GM21529 (cell line): ENCODE measurements around the gene WDR46.

Source experiments
- ATAC-seq: cut with Tn5 transposase; IDR thresholded peaks from one replicate; pipeline ENCODE4 v1.9.1; 2021; ENCODE audit not compliant: unreplicated experiment

WDR46 gene

GRCh38 chr6:33288921-33289783 is at the start of gene WDR46, which contains the start of gene PFDN6:
TSS of gene WDR46 (minus strand) at chr6:33289239. CDS start at chr6:33289170, 69 bp downstream.
TSS of gene PFDN6 (plus strand) at chr6:33289601. CDS start at chr6:33289857, 256 bp downstream.
- peak; percentile 84 for ATAC-seq

GRCh38 chr6:33336495-33336894 is 47.5 kb upstream of the WDR46 start:
- no peak for ATAC-seq

GRCh38 chr6:33335916-33336315 is 46.9 kb upstream of the WDR46 start:
- ATAC-seq, result no peak

- no peak for ATAC-seq
Observed at GRCh38 chr6:33333666-33334065, 44.6 kb upstream of the WDR46 start.

GRCh38 chr6:33330736-33331135 is 41.7 kb upstream of the WDR46 start:
- ATAC-seq, result no peak

DNA sequence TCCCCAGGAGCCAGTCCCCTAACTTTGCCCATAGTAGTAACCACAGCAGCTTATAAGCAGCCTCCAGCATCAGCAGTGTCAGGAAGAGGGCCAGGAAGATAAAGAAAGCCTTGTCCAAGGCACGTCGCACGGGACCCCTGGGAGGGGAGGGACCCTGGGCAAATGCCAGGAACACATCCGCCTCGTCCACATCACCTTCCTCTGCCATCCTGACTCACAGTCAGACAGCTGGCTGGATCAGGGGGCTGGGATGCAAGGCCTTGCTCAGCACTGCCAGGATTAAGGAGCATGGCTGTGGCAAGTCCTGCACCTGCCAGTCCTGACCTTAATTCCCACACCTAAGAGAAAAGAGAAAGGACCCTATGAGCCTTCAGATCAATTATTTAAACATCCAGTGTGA is 40.0 kb upstream of the WDR46 start:
- no peak for ATAC-seq

DNA sequence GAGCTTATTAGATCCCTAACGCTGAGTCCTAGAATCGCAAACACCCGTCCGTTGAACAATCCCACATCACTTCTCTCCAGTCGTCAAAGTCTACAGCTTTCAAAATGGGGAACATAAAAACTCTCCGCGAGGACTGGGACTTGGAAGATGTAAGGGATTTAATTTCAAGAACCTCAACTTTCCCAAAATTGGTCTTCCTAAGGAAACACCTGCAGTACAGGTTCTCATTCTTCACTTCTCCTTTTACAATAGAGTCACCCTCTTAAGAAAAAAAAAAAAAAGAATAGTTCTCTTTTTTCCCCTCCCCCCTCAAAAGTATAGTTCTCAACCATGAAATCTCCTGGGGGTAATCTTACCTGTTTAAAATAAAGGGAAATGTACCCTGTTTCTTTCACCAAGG is 35.1 kb upstream of the WDR46 start:
- ATAC-seq, result no peak

DNA sequence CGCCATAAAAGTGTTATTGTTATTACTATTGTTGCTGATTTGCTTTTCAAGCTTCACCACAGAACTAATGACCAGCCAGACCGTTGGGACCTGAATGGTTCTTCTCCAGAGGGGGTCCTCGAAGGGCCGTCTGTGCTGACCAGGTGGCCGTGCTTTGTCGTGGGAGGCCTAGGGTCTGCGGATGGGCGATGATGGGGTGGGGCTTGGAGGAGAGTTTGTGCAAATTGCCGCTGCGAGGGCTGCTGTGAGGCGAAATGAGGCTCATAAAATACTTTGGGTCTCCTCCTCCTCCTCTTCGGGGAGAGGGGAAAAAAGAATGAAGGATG is 34.5 kb upstream of the WDR46 start:
- ATAC-seq, result peak; percentile 10

GRCh38 chr6:33321227-33321626 is 32.2 kb upstream of the WDR46 start:
- no peak for ATAC-seq

GRCh38 chr6:33320315-33321181 is 31.5 kb upstream of the WDR46 start:
- ATAC-seq, result no peak

- ATAC-seq, result no peak
Observed at GRCh38 chr6:33319939-33320314, 30.9 kb upstream of the WDR46 start.

- no peak for ATAC-seq
Observed at GRCh38 chr6:33318426-33319073, 29.5 kb upstream of the WDR46 start.

DNA sequence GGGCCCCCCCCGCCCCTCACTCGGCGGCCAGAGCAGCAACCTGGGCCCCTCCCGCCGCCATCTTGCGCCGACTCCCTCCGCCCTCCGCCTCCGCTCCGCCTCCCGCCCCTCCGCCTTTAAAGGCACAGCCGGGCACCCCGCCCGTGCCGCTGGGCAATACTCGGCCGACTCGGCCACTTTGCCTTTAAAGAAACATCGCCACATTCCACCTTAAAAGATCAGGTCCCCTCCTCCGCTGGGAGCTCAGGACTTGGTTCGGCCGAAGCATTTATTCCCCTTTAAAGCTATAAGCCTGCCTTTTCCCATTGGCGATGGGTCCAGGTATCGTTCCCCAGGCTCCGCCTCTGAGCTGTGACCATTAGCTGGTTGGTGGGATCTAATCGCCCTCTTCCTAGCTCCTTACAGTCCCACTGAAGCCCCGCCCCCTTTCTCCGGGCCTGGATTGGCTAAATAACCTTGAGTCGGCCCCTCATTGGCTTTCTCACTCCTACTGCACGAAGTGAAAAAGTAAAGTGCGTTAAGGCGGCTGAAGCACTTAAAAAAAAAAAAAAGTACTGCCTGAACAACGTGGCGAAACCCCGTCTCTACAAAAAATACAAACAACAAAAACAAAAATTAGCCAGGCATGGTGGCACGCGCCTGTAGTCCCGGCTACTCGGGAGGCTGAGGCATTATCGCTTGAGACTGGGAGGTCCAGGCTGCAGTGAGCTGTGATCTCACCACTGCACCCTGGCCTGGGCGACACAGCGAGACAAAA is 28.8 kb upstream of the WDR46 start, which contains the start of gene ZBTB22:
ZBTB22 (minus strand) TSS at position 76 of the 757 bp plus-strand sequence. CDS start 828 bp downstream, outside the sequence.
- ATAC-seq, result peak; percentile 46

DNA sequence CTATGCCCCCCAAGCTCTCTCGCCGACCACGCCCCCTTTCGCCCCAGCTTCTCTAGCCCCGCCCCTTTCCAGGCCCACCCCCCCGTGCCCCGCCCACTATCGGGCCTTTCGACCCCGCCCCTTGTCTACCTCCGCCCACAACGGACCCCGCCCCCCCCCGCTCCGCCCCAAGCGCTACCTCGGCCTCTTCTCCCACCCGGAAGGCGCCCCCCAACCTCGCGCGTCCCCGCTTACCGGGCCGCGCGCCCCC is 28.3 kb upstream of the WDR46 start:
- no peak for ATAC-seq

- no peak for ATAC-seq
Observed at GRCh38 chr6:33316603-33317418, 27.8 kb upstream of the WDR46 start.

DNA sequence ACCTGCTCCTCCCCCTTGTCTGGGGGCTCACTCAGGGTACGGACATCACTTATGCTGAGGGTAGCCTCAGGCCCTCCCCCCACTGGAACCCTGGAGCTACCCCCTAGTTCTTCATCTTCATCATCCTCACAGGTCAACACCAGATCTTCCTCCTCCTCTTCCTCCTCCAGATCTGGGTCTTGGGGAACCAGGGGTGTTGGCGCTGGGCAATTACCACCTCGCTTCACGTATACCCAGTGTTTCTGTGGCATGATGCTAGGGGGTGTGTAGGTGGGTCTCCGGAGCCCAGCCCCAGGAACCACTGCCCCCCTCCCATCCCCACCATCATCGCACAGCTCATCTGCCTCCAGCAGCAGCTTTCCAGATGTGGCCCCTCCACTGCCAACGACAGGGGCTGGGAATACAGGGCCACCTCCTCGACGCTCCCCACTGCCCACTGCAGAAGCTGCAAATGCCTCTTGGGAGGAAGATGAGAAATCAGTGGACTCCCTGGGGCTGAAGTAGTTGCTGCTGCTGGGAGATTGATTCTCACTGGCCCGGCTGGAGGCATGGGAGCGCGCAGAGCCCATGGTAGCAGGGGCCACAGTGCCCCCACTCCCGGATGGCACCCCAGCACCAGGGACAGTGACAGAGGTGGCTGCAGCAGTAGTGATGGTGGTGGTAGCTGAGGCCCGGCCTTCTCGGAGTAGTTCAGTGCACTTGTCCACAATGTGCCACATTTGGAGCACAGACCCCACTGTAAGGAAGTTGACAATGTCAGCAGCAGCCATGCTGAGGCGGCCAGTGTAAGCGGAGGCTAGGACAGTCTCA is 27.0 kb upstream of the WDR46 start:
- no peak for ATAC-seq

GRCh38 chr6:33314943-33315792 is 26.1 kb upstream of the WDR46 start:
- ATAC-seq, result no peak

DNA sequence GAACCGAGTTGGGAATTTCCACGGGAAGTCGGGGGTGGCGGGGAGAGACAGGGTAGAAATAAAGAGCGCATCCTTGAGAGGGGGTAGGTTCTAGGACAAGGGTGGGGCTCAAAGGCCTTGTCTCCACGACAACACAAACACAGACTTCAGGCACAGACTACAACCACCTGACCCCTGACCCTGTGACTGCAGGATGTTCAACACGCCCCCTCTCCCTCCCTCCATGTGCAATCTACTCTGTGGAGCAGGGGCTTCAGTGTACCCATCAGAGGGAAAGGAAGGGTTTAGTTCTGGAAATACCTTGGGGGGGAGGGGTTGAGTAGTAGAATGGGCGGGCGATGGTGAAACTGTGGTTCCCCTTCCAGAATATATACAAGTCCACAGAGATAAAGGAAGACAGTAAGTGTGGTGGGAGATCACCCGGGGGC is 25.5 kb upstream of the WDR46 start:
- no peak for ATAC-seq
